NCI-H2196 (cell line): ENCODE data around the gene GPR180.
A peak's percentile ranks its signal among the peaks of the same experiment; 100 is the strongest.

Experiments
- DNase-seq: peaks from one replicate; lab custom pipeline; 2025; ENCODE audit not compliant: unreplicated experiment; lab: John Stamatoyannopoulos, UW

GPR180 gene

DNA sequence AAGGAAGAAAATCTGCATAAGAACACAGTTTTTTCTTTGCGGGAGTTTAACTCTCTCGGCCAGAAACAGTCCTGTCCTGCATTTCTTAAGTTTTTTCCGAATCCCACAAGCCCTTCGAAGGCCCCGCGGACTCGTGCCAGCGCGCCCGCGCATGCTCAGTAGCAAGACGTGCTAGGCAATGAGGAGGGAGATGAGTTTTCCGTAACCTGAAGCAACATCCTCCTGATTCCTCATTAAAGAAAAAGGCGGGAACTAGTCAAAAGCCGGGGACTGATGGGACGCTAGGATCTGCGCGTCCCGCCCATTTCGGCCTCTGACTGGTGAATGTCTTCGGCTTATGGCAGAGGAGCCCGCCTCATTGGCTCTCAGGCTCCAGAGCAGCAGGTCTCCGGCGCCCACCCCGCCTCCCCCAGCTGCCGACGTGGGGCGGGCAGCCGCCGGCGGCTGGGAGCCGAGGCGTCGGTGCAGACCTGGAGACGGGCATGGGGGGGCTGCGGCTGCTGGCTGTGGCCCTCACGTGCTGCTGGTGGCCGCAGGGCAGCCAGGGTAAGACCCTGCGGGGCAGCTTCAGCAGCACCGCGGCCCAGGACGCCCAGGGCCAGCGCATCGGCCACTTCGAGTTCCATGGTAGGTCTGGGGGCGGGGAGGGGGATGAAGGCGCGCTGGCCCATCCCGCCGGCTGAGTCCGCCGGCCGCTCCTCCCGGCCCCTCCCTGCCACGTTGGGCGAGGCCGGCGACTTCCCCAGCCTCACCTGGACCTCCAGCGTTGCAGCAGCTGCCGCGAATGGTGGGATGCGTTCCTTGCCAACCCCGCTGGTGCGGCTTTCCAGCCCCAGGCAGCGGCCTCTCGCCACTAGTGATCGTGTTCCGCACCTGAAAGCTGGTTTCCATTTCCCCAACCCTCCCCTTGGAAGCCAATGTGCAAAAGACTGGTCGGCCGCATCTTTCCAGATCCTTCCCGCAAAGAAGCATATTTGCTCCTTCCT, at the start of gene GPR180:
Gene GPR180 (plus strand): TSS at position 412 of the 986 bp plus-strand sequence. CDS start 71 bp downstream, at position 483.
- peak; percentile 90 for DNase-seq

DNA sequence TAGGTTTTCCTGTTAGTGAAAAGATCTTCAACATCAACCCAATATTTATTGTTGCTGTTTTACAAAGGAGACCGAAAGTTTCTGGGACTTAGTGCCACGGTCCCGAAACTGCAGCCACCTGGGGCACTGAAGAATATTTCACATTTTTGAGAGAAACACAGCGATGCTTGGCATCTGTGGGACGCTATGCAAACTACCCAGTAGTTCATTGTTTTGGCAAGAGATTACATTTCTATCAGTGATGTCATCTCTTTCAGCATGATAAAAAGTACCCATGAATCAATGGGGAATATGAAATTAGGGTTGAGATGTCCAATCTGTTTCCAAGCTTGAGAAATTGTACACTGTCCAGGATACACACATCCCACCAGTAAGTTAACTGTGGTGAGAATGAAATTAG, 49.6 kb upstream of the GPR180 start:
- no peak for DNase-seq

DNA sequence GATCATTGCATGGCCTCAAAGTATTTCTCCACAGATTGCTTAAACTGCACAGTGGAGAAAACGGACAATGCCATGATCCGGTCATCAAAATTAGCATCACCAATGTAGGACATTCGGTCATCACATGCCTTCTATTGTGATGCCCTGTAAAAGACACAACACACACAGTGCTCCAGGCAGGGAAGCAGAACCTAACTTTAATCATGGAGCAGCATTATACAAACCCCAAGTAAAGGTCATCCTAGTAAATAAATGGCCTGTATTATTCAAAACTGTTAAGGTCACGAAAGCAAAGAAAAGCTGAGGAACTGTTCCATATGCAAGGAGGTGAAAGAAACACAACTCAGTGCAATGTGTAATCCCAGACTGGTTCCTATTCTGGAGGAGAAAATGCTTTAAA, 47.9 kb upstream of the GPR180 start:
- no peak for DNase-seq

DNA sequence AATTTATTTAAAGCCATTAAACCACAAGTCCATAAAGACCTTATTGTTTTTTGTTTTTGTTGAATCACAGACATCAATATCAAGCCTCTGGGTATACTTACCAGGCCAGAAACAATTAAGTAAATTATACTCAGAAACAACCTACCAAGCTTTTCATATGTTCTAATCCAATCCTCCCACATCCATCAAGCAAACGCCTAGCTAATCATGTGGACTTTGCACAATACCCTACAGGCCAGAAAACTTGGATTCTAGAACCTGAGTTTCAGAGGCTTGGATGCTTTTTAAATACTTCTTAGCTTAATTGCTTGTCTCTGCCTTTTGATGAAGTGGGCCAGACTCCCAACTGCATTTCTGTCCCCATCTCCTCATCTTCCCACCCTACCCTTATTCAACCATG, 45.6 kb upstream of the GPR180 start:
- DNase-seq: no peak

DNA sequence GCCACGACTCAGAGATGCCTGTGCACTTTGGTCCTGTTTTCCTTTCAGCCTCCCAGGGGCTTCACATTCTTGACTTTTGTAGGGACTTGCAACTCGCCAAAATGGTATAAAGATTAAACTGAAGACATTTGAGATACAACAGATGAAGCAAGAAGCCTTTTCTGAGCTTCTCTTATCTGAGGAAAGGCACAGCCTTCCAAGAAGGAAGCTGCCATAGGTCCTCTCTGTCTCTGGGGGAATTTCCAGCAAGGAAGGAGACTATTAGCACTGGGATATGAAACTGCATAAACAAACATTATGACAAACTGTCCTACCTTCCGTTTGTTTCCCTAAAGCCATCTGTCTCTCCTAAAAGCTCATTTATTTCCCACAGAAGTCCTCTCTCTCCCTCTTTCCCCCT, 45.0 kb upstream of the GPR180 start:
- no peak for DNase-seq

DNA sequence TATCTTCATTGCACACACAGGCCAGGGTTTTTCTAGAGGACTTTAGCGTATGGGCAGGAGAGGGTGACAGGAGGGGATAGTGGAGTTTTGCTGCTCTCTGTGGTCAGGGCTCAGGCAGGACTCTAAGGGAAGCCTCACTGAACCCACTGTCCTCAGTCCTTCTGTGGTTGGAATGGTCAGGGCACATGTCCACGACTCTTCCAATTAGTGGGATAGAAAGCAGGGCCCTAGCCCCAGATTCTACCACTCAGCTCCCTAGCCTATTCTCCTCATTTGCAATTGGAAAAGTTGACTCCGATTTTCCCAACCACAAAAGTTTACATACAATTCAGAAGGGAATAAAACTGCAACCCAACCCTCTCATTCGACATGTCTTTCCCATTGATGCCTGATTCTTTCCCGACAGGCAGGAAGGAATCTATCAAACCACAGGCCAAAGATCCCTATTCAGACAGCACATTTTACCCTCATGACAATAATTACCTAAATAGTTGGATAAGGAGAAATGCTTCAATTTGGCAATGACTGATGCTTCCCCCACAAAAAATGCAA, 43.9 kb upstream of the GPR180 start:
- no peak for DNase-seq

DNA sequence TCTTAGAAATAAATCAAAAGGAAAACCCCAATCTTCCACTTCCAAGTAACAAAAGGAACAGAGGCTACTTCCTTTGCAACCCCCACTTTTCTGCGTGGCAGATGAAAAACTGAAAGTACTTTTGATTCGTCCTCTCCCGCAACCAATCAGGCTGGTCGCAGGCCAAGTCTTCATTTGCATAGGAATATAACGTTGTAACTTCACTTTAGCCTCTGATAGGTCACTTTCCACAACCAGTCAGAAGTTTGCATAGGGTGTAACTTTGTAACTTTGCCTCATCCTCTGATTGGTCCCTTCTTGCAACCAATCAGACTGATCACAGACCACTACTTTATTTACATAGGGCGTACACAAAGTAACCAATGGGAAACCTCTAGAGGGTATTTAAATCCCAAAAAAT, 42.9 kb upstream of the GPR180 start:
- no peak for DNase-seq

DNA sequence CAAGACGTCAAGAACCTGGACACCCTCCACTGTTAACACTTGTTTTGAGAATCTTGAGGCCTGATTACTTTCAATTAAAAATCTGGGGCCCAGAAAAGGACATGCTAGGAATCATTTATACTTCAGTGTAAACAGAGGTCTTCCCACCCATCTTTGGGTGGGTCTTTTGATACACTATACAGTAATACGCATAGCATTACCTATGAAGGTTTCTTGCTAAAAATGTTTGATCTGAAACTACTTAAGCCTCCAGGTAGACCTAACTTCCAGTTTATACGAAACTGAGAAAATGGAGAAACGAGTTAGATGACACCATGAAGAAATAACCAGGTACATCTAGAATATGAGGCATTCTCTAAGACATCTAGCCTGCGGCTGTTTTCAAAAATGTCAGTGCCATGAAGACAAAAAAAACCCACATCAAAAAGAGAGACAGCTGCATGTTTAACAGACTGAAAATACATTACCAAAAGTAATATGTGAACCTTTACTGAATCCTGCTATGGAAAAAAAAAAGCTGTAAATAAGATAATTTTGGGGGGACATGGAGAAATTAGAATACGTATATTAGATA, 42.3 kb upstream of the GPR180 start:
- DNase-seq: no peak

DNA sequence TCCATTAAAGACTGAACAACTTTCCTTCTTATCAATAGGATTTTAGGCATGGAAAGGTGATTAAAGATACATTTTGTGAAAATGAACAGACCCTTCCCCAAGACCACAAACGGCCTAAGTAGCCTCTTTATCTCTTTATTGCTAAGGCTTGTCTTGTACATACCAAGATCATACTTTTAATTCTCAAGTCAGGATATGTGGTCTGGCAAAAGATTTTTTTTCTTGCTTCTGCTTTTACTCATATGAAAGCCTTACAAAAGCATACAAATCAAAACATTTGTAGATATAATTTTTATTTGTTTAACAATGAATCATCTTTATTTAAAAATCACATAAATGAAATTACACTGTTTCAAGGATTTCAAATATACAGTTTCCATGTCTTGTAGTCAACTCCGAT, 41.5 kb upstream of the GPR180 start:
- no peak for DNase-seq

DNA sequence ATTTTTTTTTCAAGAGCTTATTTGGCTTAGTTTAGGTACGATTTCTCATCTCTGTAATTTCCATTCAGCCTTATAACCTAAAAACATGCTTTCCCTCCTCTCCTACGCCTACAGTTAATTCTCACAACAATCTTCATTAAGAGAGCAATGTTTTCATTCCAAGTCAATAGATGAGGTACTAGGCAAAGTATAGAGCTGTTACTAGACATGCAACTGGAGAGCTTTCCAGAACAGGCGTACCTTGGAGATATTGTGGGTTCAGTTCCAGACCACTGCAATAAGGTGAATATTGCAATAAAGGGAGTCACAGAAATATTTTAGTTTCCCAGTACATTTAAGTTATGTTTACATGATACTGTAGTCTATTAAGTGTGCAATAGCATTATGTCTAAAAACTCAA, 40.5 kb upstream of the GPR180 start:
- DNase-seq: no peak

DNA sequence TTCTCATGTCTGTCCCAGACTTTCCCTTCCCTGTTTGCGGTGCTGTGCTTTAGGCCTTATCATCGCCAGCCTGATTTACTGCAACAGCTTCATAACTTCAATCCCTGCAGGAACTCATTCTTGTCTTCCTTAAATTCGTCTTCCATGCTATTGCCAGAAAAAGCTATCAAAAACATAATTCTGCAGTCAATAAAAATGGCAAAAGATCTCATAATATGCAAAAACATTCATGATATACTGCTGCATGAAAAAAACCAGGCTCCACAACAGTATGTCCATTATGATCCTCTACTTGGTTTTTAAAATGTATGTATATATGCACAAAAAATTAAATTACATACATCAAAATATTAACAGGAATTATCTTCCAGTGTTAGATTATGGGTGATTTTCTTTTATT, 34.1 kb upstream of the GPR180 start:
- DNase-seq: no peak

DNA sequence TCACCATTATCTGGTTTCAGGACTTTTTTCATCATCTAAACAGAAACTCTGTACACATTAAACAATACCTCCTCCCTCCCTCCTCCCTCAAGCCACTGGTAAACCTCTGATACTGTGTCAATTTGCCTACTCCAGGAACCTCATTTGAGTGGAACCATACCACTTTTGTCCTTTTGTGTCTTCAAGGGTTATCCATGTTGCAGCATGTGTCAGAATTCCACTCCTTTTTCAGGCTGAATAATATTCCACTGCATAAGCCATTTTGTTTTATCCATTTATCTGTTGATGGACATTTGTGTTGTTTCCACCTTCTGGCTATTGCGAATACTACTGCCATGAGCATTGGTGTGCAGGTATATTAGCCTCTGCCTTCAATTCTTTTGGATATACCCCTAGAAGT, 33.2 kb upstream of the GPR180 start:
- no peak for DNase-seq

DNA sequence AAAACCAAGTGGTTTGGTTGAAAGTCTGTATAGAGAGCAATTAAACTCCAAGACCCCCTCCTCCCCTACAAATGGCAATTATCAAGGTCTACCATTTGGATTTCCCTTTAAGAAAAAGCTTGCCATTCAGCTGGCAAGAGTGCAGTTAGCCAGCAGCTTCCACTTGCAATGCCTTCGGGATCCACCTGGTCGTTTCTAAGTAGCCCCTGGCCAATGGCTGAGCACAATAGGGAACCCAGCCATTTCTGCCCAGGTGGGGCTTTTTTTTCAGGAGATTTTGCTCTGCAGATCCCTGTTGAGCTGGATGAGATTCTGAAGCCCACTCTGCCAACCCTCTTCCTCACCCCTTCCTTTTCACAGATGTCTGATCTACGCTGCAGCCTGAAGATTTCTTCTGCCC, 32.0 kb upstream of the GPR180 start:
- no peak for DNase-seq

DNA sequence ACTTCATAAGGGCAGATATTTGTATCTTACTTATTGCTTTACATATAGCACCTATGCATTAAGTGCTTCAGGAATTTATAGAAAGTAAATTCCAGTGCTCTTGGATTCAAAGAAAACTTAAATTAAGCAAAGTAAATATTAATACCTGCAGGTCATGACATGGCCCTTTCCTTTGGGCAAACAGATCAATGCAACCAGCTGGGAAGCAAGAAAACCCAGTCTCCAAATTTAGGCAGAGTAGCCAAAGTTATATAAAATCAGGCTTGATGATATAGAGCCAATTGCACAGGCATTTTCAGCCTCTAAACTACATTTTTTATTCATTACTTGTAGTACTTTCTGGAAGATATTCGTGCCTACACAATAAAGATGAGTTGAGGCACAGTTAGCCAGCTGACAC, 22.6 kb upstream of the GPR180 start:
- no peak for DNase-seq

DNA sequence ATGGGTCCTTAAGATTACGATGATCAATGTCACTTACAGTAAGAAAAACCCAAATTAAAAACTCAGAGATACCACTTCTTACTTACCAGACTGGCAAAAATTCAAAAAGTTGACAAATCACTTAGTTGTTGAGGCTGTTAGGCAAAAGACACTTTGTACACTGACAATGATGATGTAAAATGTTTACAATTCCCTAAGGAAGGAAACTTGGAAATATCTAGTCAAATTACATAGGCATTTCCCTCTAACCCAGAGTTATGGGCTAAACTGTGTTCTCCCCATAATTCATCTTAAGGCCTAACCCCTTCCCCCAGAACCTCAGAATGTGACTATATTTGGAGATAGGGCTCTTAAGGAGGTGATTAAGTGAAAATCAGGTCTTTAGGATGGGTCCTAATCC, 17.7 kb upstream of the GPR180 start:
- DNase-seq: no peak

DNA sequence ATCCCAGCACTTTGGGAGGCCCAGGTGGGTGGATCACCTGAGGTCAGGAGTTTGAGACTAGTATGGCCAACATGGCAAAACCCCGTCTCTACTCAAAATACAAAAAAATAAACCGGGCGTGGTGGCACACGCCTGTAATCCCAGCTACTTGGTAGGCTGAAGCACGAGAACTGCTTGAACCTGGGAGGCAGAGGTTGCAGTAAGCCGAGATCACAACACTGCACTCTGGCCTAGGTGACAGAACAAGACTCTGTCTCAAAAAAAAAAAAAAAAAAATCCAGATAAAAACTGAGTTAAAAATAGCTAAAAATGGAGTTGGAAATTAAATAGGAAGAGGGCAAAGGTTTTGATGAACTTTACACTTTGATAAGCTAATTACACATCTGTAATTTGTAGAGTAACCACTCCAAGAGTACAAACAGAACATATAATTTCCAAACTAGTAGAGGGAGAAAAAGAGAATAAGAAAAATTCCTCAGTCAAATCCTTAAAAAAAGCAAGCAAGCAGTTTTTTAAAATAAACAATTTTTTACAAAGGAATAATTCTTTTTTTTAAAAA, 16.0 kb upstream of the GPR180 start:
- no peak for DNase-seq

DNA sequence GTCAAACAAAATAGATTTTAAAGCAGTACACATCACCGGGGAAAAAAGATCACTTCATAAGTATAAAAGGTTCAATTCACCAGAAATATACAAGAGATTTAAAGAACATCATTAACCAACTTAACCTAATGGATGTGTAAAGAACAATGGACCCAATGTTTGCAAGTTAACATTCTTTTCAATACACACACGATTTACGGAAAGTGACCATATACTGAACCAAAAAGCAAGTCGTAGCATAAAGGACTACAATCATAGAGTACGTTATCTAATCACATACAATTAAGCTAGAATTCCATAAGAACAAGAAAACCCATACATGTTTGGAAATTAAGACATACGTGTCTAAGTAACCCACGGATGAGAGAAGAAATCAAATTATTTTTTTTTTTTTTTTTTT, 15.3 kb upstream of the GPR180 start:
- no peak for DNase-seq

DNA sequence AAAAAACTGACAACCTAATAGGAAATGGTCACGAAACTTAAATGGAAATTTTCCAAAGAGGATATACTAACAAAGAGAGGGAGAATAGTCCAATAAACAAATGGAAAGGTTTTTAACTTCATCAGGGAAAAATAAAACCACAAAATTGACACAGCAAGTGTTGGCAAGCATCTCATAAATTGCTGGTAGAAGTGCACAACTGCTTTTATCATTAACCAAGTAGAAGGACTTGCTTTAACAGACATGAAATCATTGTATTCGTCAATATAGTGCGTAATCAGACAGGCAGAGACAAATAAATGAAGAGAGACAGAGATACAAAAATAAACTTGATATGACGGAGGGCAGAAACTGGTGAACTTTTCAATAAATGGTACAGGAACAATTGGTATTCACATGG, 13.1 kb upstream of the GPR180 start:
- DNase-seq: no peak

DNA sequence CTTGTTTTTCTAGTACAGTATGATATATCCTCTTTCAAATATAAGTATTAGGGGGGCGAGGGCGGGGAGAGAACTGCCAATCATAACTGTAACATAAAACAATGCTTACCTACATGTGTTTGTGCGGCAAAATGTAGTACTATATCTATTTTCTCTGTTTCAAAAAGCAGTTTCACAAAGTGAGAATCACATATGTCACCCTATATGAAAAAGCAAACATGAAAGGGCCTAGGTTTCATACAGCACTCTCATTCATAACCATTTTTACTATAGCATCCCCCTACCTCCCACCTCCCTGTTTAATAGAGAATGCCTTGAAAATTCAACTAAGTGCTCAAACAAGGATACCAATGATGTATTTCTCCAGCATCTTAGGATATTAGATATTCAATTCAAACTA, 10.9 kb upstream of the GPR180 start:
- no peak for DNase-seq

DNA sequence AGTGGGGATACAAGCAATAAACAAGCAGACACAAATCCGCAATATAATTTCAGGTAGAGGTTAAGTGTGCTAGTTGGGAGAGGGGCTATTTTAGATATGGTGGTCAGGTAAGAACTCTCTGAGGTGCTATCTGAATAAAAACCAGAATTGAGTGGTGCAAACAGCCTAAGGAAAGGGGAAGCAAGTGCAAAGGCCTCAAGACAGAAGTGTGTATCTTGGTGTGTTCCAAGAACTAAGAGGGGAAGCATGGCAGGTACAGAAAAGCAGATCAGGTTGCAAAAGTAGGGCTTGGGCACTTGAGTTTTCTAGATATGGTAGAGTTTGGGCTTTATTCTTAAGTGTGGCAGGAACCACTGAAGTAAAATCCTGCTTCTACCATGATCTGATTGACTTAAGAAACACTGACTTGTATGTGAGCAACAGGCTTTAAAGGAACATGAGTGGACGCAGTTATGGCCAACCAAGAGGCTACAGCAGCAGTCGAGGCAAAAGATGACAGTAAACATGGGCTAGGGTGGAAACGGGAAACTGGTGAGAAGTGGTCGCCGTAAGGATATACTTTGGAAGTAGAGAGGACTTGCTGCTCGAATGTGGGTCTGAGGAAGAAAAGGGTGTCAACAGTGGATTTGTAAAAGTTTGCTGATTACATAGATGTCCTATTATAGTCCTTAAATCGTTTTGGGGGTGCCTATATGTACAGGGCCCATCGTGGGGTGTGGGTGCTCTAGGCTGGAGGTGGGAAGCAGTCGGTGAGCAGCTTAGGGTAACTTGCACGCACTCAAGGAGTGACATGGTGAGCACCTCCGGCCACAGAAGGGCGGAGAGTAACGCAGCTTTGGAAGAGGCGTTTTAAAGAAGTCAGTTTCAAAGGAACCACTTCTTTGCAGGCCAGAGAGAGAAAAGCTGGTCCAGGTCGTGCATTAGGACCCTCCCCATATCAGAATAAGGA, 6.4 kb upstream of the GPR180 start:
- no peak for DNase-seq
